ENCODE results near the gene NDUFS5.
"Not testable (repeated sequence)": the region's sequence is repeated elsewhere in the genome, so short reads cannot be mapped to it uniquely, and the experiment has no call there.

NDUFS5 gene

DNA sequence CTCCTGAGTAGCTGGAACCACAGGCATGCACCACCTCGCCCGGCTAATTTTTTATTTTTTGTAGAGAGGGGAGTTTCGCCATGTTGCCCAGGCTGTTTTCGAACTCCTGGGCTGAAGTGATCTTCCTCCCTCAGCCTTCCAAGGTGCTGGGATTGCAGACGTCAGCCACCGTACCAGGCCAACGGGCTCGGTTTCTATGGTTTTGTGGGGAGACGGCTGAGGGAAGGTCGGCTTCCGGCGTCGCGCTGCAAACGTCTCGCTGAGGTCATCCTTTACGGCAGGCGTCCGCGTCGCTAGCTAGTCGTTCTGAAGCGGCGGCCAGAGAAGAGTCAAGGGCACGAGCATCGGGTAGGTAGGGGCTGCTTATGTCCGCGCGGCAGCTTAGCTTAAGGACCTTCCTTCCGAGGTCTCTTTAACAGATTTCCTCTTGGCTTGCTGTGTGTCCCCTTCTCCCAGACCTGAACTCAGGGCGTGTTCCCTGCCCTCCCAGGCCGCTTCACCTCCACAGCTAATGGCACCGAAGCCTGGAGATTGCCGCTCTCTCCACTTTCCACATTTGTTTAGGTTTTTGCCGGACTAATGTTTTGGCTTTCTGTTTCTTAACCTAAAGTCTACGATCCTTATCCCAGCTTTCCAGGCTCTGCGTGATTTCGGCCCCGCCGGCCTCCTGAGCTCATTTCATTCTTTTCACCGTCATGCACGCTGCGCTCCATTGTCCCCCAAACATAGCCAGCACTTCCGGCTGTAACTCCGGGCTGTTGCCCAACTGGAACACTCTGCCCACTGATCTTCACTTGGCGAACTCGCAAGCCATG, at the start of gene NDUFS5:
Gene NDUFS5, plus strand, starts transcription at position 300 of the 815 bp plus-strand sequence. CDS start 2,375 bp downstream, outside the sequence.
- DNase-seq = peak; percentile 92

- DNase-seq = peak; percentile 54
These were observed 48.5 kb upstream of the NDUFS5 start for GRCh38 chr1:38977399-38978244.

DNA sequence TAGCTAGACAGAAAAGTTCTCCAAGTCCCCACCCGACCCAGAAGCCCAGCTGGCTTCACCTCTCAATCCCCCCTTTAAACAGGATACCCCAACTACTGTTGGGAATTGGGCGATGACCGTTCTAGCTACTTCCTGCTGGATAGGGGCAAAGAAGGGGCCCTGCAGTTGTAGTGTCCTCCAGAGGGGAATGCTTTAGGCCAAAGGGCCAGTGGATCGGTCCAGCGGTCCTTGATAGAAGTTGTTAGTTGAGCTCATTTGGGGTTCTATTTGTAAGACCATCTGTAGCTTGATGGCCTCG, 48.0 kb upstream of the NDUFS5 start:
- DNase-seq = not testable (repeated sequence)

- not testable (repeated sequence) for DNase-seq
These were observed 46.8 kb upstream of the NDUFS5 start for GRCh38 chr1:38979380-38979779.

GRCh38 chr1:38989979-38990378, 36.2 kb upstream of the NDUFS5 start:
- no peak for DNase-seq

- no peak for DNase-seq
These were observed 35.8 kb upstream of the NDUFS5 start for GRCh38 chr1:38990386-38990737.

GRCh38 chr1:38990738-38991637, 35.2 kb upstream of the NDUFS5 start, which contains the start of gene AKIRIN1:
Gene AKIRIN1 (plus strand): TSS chr1:38991276. CDS start chr1:38991381, 105 bp downstream.
- DNase-seq = peak; percentile 100

GRCh38 chr1:38991638-38992411, 34.3 kb upstream of the NDUFS5 start:
- DNase-seq = no peak

- DNase-seq = no peak
These were observed 33.6 kb upstream of the NDUFS5 start for GRCh38 chr1:38992412-38993111.

GRCh38 chr1:38994196-38994595, 32.0 kb upstream of the NDUFS5 start:
- DNase-seq = no peak

DNA sequence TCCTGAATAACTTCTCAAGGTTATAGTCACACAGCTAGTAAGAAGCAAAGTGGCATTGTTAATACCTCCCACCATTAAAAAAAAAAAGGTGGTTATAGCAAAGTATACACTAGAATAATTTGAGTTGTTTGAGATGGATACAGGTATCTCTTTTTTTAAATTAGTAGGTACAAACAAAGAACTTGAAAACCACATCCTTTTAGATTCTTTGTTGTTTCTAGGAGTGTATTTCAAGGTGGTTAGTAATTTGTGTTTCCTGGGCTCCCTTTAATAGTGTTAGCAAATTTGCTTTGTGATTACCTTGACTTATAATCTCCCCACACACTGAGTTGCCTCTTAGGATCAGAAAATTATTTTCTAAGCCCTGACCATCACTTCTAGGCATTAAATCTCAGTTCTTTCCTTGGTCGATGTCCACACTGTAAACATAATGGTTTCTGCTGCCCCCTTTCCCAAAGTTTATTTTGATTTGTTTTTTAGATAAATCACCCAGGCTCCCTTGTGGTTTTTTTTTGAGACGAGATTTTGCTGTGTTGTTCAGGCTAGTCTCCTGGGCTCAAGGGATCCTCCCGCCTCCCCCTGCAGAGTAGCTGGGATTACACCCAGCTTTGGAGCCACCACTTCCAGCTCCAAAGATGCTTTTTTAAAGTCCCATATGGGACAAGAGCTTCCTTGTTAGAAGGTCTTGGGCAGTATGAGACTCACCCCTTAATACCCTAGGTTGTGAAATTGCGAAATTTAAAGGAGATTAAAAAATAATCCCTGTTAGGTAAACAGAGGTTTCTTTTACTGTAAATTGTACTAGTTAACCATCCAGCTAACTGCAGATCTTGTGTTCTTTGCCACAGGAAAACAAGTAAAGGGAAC, 28.9 kb upstream of the NDUFS5 start:
- no peak for DNase-seq

- DNase-seq = no peak
These were observed 28.3 kb upstream of the NDUFS5 start for GRCh38 chr1:38997901-38998190.

GRCh38 chr1:39001516-39002421, 24.4 kb upstream of the NDUFS5 start:
- no peak for DNase-seq

GRCh38 chr1:39003281-39003680, 22.9 kb upstream of the NDUFS5 start:
- DNase-seq = no peak

GRCh38 chr1:39003794-39004193, 22.4 kb upstream of the NDUFS5 start:
- peak; percentile 60 for DNase-seq

DNA sequence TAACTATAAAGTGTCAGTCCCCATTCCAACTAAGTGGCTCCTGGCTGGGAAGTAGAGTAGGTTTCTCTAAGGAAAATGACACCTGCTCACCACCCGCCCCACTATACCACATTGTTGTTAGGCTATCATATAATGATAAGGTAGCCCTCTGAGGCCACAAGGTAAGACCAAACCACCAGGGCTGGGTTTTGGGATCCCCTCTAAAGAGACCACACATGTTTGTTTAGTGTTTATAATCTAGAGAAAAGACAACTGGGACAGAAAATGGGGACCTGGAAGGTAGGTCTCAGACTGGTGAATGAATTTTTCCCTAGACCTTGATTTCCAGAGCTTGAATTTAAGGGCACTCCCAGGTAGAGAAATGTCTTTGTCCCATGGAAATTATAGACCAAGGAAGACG, 19.9 kb upstream of the NDUFS5 start:
- no peak for DNase-seq

GRCh38 chr1:39006726-39007645, 19.2 kb upstream of the NDUFS5 start:
- DNase-seq = no peak

GRCh38 chr1:39014956-39015355, 11.2 kb upstream of the NDUFS5 start:
- DNase-seq = not testable (repeated sequence)

All from activated CD4-positive, alpha-beta T cell treated with anti-CD3 and anti-CD28 coated beads, Interleukin-2, Interleukin-6, amounts not matched to agents 100 ng/mL and 50 ng/mL, durations not matched to agents 16 hours and 8 hours (primary cell).